HG03280 (cell line): ENCODE measurements around the gene CORO1C.

Source experiments
- ATAC-seq: cut with Tn5 transposase; IDR thresholded peaks from one replicate; pipeline ENCODE4 v1.9.1; 2021; ENCODE audit warnings: mild to moderate bottlenecking, moderate library complexity; ENCODE audit not compliant: unreplicated experiment

The CORO1C gene

GRCh38 chr12:108653922-108654321, 77.4 kb downstream of the CORO1C start:
- ATAC-seq = no peak

GRCh38 chr12:108653082-108653516, 78.2 kb downstream of the CORO1C start:
- no peak for ATAC-seq

DNA sequence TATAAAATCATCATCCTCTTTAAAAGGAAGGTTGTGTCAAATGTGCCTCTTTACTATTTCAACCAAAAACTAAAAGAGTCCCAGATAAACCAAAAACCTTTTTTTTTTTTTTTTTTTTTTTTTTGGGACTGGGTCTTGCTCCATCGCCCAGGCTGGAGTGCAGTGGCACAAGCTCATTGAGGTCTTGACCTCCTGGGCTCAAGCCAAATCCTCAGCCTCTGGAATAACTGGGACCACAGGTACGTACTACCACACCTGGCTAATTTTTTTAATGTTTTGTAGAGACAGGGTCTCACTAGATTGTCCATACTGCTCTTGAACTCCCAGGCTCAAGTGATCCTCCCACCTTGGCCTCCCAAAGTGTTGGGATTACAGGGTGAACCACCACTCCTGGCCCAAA, 81.2 kb downstream of the CORO1C start:
- no peak for ATAC-seq

DNA sequence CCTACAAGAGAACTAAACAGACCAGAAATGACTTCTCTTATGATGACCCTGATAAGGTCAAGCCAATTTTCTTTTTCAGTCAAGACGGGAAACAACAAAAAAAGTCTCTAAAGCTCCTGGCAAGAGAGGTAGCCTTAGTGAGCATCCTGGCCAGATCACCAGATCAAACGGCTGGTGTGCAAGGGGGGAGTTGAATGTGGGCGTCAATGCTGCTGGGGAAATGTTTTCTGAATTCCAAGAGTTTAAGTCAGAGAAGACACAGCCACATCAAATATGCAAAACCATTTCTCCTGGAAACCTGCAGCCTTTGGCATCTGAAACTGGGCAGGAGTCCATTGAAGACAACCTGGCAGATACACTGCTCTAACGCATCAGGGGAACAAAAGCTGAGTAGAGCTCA, 81.6 kb downstream of the CORO1C start:
- no peak for ATAC-seq

- ATAC-seq = no peak
Measured at GRCh38 chr12:108649126-108649525, 82.2 kb downstream of the CORO1C start.

GRCh38 chr12:108648371-108648770, 82.9 kb downstream of the CORO1C start:
- ATAC-seq = no peak

GRCh38 chr12:108647585-108648287, 83.6 kb downstream of the CORO1C start:
- ATAC-seq = no peak

GRCh38 chr12:108646600-108647579, 84.4 kb downstream of the CORO1C start:
- ATAC-seq = no peak

- no peak for ATAC-seq
Measured at GRCh38 chr12:108645686-108646599, 85.4 kb downstream of the CORO1C start.

DNA sequence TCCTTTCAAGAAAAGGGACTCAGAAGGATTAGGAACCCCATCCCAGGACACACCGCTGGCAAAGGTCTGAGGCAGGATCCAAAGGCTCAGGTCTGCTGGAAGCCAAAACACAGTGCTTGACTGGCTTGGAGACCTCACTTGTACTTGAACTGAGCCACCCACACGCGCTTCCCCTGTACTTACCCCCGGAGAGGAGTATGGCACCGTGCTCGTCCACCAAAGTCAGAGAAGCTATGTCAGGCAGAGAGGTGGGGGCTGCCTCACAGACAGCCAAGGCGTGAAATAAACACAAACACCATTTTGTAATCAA, 86.6 kb downstream of the CORO1C start:
- ATAC-seq = no peak

DNA sequence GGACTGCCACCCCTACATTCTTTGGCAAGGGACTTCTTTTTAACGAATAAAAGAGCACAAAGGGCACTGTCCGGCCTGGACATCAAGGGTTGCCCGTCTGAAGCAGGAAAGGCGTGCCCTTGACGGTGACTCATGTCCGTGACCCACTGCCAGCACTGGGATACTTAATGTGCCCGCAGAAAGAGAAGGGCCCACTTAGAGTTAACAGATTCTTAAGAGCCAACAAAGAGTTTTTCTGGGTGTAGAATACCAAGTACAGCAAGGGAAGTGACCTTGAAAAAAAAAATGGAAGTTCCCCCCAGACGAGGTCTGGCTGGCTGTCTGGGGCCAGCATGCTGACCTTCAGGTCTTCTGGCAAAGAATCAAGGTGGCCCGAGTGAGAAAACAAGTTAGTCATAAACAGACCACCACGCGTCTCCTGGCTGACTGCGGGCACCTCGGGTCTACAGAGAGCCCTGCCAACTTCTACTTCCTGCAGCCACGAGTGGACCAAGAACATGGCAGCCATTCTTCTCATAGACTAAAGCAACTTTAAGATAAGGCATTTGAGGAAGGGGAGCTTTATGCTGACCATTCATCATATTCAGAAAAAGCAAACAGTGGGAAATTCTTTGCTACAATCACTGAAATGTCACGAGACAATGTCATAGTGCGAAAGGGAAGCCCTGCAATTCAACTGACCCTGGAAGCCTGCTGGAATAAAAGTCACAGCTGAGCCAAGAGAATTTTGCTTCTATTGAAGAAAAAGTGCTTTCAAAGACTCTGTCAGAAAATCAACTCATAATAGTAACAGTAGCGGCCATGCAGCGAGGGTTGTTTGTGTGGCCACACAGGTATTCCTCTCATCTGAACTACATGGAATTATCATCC, 87.1 kb downstream of the CORO1C start:
- ATAC-seq = no peak

DNA sequence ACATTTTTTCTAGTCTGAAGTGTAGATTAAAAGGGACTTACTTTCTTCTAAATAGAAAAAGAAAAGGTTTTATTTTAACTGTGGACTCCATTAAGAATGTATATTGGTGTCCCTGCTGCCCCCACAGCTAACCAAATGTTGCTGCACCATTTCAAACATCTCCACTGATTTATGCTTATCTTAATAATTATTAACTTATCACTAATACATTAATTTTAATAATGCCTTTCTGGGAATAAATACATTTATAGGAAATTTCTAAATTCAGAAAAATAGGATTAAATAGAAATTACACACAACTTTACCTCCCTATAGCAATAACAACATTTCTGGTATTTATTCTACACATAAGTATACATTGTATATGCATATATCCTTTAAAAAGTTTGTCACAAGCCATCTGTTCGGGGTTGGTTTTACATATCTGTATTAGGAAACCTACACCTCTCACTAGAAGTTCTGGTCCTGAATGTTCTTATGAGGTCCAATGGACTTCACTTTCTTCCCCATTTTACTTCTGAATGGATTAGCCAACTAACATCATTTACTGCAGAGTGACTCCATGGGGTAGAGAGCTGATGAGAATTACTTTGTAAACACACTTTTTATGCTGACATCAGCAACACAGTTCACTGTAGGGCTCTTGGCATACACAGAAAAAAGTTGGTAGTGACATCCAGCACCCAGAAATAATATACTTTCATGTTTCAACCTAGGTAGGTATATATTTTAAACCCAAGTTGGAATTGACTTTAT, 88.2 kb downstream of the CORO1C start:
- ATAC-seq = no peak

- ATAC-seq = no peak
Measured at GRCh38 chr12:108642269-108642870, 88.9 kb downstream of the CORO1C start.

DNA sequence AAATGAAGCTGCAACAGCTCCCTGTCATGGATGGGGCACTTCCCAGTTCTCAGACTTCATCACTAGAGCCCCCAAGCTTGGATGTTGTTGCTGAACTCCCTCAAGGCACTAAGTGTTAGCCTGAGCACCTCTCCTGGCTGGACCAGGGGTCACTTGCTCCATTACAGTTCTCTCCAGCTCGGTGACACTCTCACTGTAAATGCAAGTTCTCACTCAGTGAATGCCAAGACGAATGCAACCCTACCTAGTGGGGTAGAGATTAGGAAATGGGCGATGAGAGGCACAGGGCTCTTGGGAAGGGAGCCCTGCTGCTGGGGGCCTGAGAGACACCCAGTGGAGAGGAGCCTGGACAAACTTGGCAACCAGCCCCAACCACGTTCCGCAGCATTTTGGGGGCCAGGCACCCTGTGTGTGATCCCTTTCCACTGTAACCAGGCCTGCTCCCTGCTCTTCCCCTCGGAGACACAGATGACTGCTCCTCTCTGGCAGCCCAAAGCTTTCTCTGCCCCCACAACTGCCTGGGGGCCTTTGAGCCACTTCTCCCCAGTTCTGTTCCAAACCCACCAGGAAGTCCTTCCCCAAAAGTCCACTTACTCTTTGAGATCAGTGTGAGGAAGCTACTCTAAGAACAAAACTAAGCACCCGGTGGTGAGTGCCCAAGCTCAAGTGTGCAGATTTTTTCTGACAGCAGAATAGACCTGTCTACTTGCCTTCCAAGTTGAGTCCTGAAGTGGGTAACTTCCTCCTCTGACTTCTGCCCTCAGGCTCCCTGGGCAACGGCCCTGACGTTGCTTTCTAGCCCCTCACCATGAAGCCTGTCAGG, 89.7 kb downstream of the CORO1C start:
- ATAC-seq = no peak

- ATAC-seq = no peak
Measured at GRCh38 chr12:108640802-108641445, 90.4 kb downstream of the CORO1C start.

GRCh38 chr12:108638997-108639822, 92.1 kb downstream of the CORO1C start:
- ATAC-seq = no peak
